ENCODE results near the gene FAM184B.
"Not testable (repeated sequence)": the region's sequence is repeated elsewhere in the genome, so short reads cannot be mapped to it uniquely, and the experiment has no call there.

DNA sequence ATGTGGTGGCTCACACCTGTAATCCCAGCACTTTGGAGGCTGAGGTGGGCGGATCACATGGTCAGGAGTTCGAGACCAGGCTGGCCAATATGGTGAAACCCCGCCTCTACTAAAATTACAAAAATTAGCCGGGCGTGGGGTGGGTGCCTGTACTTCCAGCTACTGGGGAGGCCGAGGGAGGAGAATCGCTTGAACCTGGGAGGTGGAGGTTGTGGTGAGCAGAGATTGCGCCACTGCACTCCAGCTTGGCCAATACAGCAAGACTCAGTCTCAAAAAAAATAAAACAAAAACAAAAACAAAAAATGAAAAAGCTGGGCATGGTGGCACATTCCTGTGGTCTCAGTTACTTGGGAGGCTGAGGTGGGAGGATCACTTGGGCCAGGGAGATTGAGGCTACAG, 70.2 kb downstream of the FAM184B start:
- TF ChIP-seq, protein P1, sequence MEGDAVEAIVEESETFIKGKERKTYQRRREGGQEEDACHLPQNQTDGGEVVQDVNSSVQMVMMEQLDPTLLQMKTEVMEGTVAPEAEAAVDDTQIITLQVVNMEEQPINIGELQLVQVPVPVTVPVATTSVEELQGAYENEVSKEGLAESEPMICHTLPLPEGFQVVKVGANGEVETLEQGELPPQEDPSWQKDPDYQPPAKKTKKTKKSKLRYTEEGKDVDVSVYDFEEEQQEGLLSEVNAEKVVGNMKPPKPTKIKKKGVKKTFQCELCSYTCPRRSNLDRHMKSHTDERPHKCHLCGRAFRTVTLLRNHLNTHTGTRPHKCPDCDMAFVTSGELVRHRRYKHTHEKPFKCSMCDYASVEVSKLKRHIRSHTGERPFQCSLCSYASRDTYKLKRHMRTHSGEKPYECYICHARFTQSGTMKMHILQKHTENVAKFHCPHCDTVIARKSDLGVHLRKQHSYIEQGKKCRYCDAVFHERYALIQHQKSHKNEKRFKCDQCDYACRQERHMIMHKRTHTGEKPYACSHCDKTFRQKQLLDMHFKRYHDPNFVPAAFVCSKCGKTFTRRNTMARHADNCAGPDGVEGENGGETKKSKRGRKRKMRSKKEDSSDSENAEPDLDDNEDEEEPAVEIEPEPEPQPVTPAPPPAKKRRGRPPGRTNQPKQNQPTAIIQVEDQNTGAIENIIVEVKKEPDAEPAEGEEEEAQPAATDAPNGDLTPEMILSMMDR (conservative IDR thresholded peaks at IDR 0.05; ENCODE audit: low read depth, low read length) = not testable (repeated sequence)
- TF ChIP-seq EZH2 (IDR thresholded peaks at IDR 0.05; ENCODE audit: low read length, unreplicated experiment) = not testable (repeated sequence)
